GM23338 (cell line): ENCODE results near the gene SVIL. TPM values are rescaled to one million over a fixed set of nuclear protein-coding genes. Genes with fewer than 3 reads are reported as not detected.
"Not testable (repeated sequence)": the region's sequence is repeated elsewhere in the genome, so short reads cannot be mapped to it uniquely, and the experiment has no call there.

Source experiments
- ATAC-seq: fragments of 200-7000 bp; cut with Tn5 transposase; 3 replicates; pipeline ENCODE4 v1.9.1; 2020
- DNase-seq: peaks from one replicate; pipeline ENCODE4 v3.0.0-alpha.2; 2015; ENCODE audit warnings: low spot score
- H2AFZ ChIP-seq: fragments of 200-600 bp; sonication (generic); 2 replicates; pipeline ENCODE4 v1.8.0; 2016; ENCODE audit warnings: antibody characterized with exemption, mild to moderate bottlenecking, moderate library complexity
- H3F3A ChIP-seq: fragments of 200-600 bp; sonication (generic); replicated peaks from 2 replicates; pipeline ENCODE4 v1.8.0; 2017; ENCODE audit warnings: antibody characterized with exemption, mixed run types, low read depth
- H3K27ac ChIP-seq: fragments of 200-600 bp; sonication (generic); 2 replicates; pipeline ENCODE4 v1.6.1; 2016; ENCODE audit warnings: low read depth
- H3K27me3 ChIP-seq: fragments of 200-600 bp; sonication (generic); 2 replicates; pipeline ENCODE4 v1.8.0; 2016; ENCODE audit warnings: mild to moderate bottlenecking, mixed run types, moderate library complexity; ENCODE audit not compliant: insufficient read depth
- H3K36me3 ChIP-seq: fragments of 200-600 bp; sonication (generic); 2 replicates; pipeline ENCODE4 v1.8.0; 2016; ENCODE audit warnings: mild to moderate bottlenecking; ENCODE audit not compliant: insufficient read depth
- H3K4me1 ChIP-seq: fragments of 200-600 bp; sonication (generic); 2 replicates; pipeline ENCODE4 v1.8.0; 2016; ENCODE audit warnings: mild to moderate bottlenecking, moderate library complexity; ENCODE audit not compliant: insufficient read depth
- H3K4me2 ChIP-seq: fragments of 200-600 bp; sonication (generic); 2 replicates; pipeline ENCODE4 v1.7.1; 2017; ENCODE audit warnings: mixed run types
- H3K4me3 ChIP-seq: fragments of 200-600 bp; sonication (generic); 2 replicates; pipeline ENCODE4 v1.6.1; 2016; ENCODE audit warnings: mixed run types
- H3K79me2 ChIP-seq: fragments of 200-600 bp; sonication (generic); replicated peaks from 2 replicates; pipeline ENCODE4 v1.8.0; 2017; ENCODE audit warnings: mild to moderate bottlenecking; ENCODE audit not compliant: insufficient read depth
- H3K9me2 ChIP-seq: fragments of 200-600 bp; sonication (generic); 2 replicates; pipeline ENCODE4 v1.8.0; 2017; ENCODE audit not compliant: insufficient read depth
- H4K20me1 ChIP-seq: fragments of 200-600 bp; sonication (generic); replicated peaks from 2 replicates; pipeline ENCODE4 v1.8.0; 2017; ENCODE audit warnings: mild to moderate bottlenecking; ENCODE audit not compliant: insufficient read depth
- H3K27ac Mint-ChIP-seq: 2 replicates; pipeline ENCODE4 v1.8.0; 2020; ENCODE audit warnings: inconsistent platforms, mild to moderate bottlenecking, moderate library complexity, mixed read lengths
- H3K27me3 Mint-ChIP-seq: 3 replicates; pipeline ENCODE4 v1.8.0; 2022; ENCODE audit warnings: low read depth, mild to moderate bottlenecking, moderate library complexity, mixed read lengths, inconsistent platforms; ENCODE audit not compliant: insufficient read depth, poor library complexity
- H3K36me3 Mint-ChIP-seq: 3 replicates; pipeline ENCODE4 v1.8.0; 2021; ENCODE audit warnings: low read depth, mild to moderate bottlenecking, inconsistent platforms, moderate library complexity, mixed read lengths
- H3K4me1 Mint-ChIP-seq: 3 replicates; pipeline ENCODE4 v1.8.0; 2020; ENCODE audit warnings: mild to moderate bottlenecking, inconsistent platforms, mixed read lengths
- H3K4me3 Mint-ChIP-seq: 3 replicates; pipeline ENCODE4 v1.8.0; 2021; ENCODE audit warnings: moderate library complexity, mild to moderate bottlenecking, inconsistent platforms, mixed read lengths
- H3K9me3 Mint-ChIP-seq: 3 replicates; pipeline ENCODE4 v1.8.0; 2020; ENCODE audit warnings: moderate library complexity, mild to moderate bottlenecking, inconsistent platforms, mixed read lengths
- CREB1 ChIP-seq: fragments of 250-450 bp; sonication (Bioruptor Pico); IDR thresholded peaks from 2 replicates; pipeline ENCODE4 v1.5.0; 2020; ENCODE audit warnings: low read depth, mild to moderate bottlenecking, moderate library complexity
- ETS1 ChIP-seq: IDR thresholded peaks from 2 replicates; pipeline ENCODE4 v1.6.1; 2016; ENCODE audit warnings: antibody characterized with exemption
- JUNB ChIP-seq: IDR thresholded peaks from one replicate; pipeline ENCODE4 v1.6.1; 2016; ENCODE audit warnings: antibody characterized with exemption; ENCODE audit not compliant: unreplicated experiment
- POLR2AphosphoS5 ChIP-seq: IDR thresholded peaks from 2 replicates; pipeline ENCODE4 v1.6.1; 2016; ENCODE audit warnings: antibody characterized with exemption, low read depth
- REST ChIP-seq: IDR thresholded peaks from one replicate; pipeline ENCODE4 v1.6.1; 2018; ENCODE audit warnings: antibody characterized with exemption; ENCODE audit not compliant: unreplicated experiment
- STAT1 ChIP-seq: IDR thresholded peaks from one replicate; pipeline ENCODE4 v1.6.1; 2016; ENCODE audit warnings: antibody characterized with exemption; ENCODE audit not compliant: unreplicated experiment
- ZNF114 ChIP-seq: fragments of 250-450 bp; sonication (Bioruptor Pico); IDR thresholded peaks from 2 replicates; pipeline ENCODE4 v1.5.0; 2020; ENCODE audit warnings: mild to moderate bottlenecking, moderate library complexity
- ZNF331 ChIP-seq: fragments of 250-450 bp; sonication (Bioruptor Pico); IDR thresholded peaks from 2 replicates; pipeline ENCODE4 v1.5.0; 2020; ENCODE audit warnings: low read depth, mild to moderate bottlenecking, moderate library complexity
- polyA plus RNA-seq: library from polyadenylated mRNA; unstranded; fragments of >200 nt; fragmentation: Nextera tagmentation; extraction: Ambion mirVana; gene quantifications from 2 replicates; pipeline ENCODE4 v1.2.1, GENCODE V29; 2016
- total RNA-seq: library from RNA; depleted of rRNA; stranded (reverse); fragments of >200 nt; shearing (Covaris generic); gene quantifications from 2 replicates; pipeline ENCODE4 v1.2.3, GENCODE V29; 2014
- TF ChIP-seq, protein P1 (sequence below), 2 experiments: fragments of 200-600 bp in 1 of 2; sonication (generic) in 1 of 2; conservative IDR thresholded peaks; 2 replicates each; pipeline versions ENCODE4 v1.5.1 to v1.6.1; 2016 to 2017; ENCODE audit warnings: antibody characterized with exemption in 2 of 2, low read depth in 2 of 2, mild to moderate bottlenecking in 2 of 2, moderate library complexity in 1 of 2

The SVIL gene
- total and polyA plus RNA-seq, 2 experiments from 2014 or later = 8.8 to 34.9 TPM

DNA sequence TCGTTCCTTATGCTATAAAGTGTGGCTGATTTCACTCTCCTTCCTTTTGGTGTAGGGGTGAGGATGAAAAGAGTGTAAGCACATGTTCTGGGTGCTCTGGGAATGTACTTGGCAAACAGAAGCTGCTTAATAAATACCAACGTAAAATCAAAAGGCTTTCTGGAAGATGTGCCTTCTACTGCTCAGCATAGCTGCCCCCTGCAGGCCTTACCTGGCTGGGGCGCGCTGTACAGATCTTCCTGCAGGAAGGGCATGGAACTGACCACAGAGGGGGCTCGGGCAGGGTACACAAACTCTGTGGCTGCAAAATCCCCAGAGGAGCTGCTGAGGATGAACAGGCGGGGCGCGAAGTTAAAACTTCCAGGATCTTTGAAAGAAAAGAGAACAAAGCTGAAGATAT is 169.4 kb downstream of the SVIL start:
- Histone ChIP-seq H3F3A (no peaks in the 10 kb centered on the region), H3K27ac (no peak overlapping the region), H2AFZ (no peak overlapping the region), H4K20me1 (no peaks in the 10 kb centered on the region), H3K4me2 (no peak overlapping the region), H3K4me1 (no peaks in the 10 kb centered on the region; the same call in 1 of the 2 replicates), H3K4me3 (no peak overlapping the region), H3K9me2 (no peaks in the 10 kb centered on the region), H3K79me2 (no peaks in the 10 kb centered on the region), H3K27me3 (no peaks in the 10 kb centered on the region), H3K36me3 (no peaks in the 10 kb centered on the region)
- Mint-ChIP-seq H3K4me3 (no peak overlapping the region), H3K9me3 (peaks cover 5% of the 10 kb centered on the region; the same call in 2 of the 3 replicates), H3K4me1 (peaks cover 3% of the 10 kb centered on the region), H3K27ac (no peak overlapping the region), H3K27me3 (peaks cover 6% of the 10 kb centered on the region), H3K36me3 (peaks cover 29% of the 10 kb centered on the region)
- DNase-seq (peak; percentile 55), ATAC-seq (peak; percentile 84)
- no peak for TF ChIP-seq ZNF114 (CRISPR knock-in tag)
- TF ChIP-seq, protein P1, sequence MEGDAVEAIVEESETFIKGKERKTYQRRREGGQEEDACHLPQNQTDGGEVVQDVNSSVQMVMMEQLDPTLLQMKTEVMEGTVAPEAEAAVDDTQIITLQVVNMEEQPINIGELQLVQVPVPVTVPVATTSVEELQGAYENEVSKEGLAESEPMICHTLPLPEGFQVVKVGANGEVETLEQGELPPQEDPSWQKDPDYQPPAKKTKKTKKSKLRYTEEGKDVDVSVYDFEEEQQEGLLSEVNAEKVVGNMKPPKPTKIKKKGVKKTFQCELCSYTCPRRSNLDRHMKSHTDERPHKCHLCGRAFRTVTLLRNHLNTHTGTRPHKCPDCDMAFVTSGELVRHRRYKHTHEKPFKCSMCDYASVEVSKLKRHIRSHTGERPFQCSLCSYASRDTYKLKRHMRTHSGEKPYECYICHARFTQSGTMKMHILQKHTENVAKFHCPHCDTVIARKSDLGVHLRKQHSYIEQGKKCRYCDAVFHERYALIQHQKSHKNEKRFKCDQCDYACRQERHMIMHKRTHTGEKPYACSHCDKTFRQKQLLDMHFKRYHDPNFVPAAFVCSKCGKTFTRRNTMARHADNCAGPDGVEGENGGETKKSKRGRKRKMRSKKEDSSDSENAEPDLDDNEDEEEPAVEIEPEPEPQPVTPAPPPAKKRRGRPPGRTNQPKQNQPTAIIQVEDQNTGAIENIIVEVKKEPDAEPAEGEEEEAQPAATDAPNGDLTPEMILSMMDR (conservative IDR thresholded peaks at IDR 0.05; ENCODE audit: low read depth in 2 of 2) = peak; percentile 56 to 62

GRCh38 chr10:29464671-29465171 is 170.1 kb downstream of the SVIL start:
- not testable (repeated sequence) for H3K27me3 Mint-ChIP-seq, H3K27ac ChIP-seq, H4K20me1 ChIP-seq, H3K79me2 ChIP-seq, H3K4me3 ChIP-seq, H3K9me2 ChIP-seq, DNase-seq, H3K36me3 ChIP-seq, H3K4me3 Mint-ChIP-seq, H3K27me3 ChIP-seq, ATAC-seq, H3K4me1 Mint-ChIP-seq, H2AFZ ChIP-seq, H3F3A ChIP-seq, H3K4me2 ChIP-seq, H3K4me1 ChIP-seq
- H3K9me3 Mint-ChIP-seq = peaks cover 12% of the 10 kb centered on the region
- H3K36me3 Mint-ChIP-seq = peaks cover 34% of the 10 kb centered on the region
- H3K27ac Mint-ChIP-seq = peak overlapping the region; percentile 67; the same call in 1 of the 2 replicates

DNA sequence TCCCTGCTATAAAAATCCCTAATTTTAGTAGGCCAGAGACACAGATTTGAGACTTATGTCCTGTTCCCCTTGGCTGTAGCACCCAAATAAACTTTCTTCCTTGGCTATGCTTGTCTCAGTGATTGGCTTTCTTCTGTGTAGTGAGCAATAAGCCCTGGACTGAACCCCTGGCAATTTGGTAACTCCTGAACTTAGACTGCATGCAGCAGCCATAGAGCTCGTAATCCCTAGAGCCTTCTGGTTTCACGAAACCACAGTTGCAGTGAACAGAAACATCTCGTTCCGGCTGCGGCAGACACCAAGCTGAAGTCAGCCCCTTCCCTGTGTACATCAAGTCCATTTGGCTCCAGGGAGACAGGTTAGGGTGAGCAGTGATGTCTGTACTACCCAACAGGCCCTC is 173.7 kb downstream of the SVIL start:
- H3K4me1 ChIP-seq = no peaks in the 10 kb centered on the region
- no peak overlapping the region for H3K4me2 ChIP-seq
- Mint-ChIP-seq H3K9me3 (peaks cover 14% of the 10 kb centered on the region), H3K27ac (no peak overlapping the region), H3K4me1 (no peaks in the 10 kb centered on the region; the same call in 2 of the 3 replicates), H3K27me3 (peaks cover 8% of the 10 kb centered on the region), H3K4me3 (no peak overlapping the region), H3K36me3 (peaks cover 45% of the 10 kb centered on the region)
- no peak overlapping the region for H2AFZ ChIP-seq
- H3K79me2 ChIP-seq = no peaks in the 10 kb centered on the region
- no peaks in the 10 kb centered on the region for H3K27me3 ChIP-seq
- ATAC-seq = no peak
- H3K27ac ChIP-seq = no peak overlapping the region
- H3K36me3 ChIP-seq = no peaks in the 10 kb centered on the region
- no peak overlapping the region for H3K4me3 ChIP-seq
- no peak for DNase-seq
- H3F3A ChIP-seq = no peaks in the 10 kb centered on the region
- H4K20me1 ChIP-seq = no peaks in the 10 kb centered on the region
- H3K9me2 ChIP-seq = no peaks in the 10 kb centered on the region
- TF ChIP-seq POLR2AphosphoS5 (no peak), REST (no peak), JUNB (no peak), ZNF331 (CRISPR knock-in tag) (no peak), ZNF114 (CRISPR knock-in tag) (no peak), CREB1 (no peak), ETS1 (no peak), STAT1 (no peak)
- TF ChIP-seq, protein P1 (conservative IDR thresholded peaks at IDR 0.05; ENCODE audit: low read depth in 2 of 2) = no peak
